Lower leg skin (tissue), 3 donors: ENCODE data around the gene CAPN1.

Source experiments
- POLR2A ChIP-seq, 2 donors: fragments of 450-650 bp; IDR thresholded peaks; one replicate each; pipeline ENCODE4 v1.6.1; 2016 to 2017; ENCODE audit warnings: antibody characterized with exemption in 2 of 2, mild to moderate bottlenecking in 1 of 2, moderate library complexity in 1 of 2
- TF ChIP-seq, protein P1 (sequence below), 3 donors: fragments of 450-650 bp; IDR thresholded peaks; one replicate each; pipeline ENCODE4 v1.5.1; 2016; ENCODE audit warnings: antibody characterized with exemption in 3 of 3, mild to moderate bottlenecking in 3 of 3, moderate library complexity in 2 of 3

DNA sequence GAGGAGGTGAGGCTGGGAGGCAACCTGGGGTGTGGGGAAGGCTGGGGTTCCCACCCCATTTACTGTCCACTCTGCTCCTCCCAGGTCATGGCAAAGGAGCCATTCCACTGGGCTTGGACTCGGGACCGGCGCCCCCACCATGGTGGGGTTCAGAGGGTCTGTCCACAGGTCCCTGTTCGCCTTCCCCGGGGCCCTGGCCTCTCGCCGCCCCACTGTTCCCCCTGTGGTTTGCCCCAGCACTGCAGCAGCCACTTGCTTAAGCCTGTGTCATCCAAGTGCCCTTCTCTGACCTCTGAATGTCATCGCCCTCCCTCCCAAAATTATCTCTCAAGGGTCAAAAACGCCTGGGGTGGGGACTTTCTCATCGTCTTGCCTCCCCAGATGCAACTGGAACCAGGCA is 9.1 kb upstream of the CAPN1 start:
- TF ChIP-seq, protein P1, sequence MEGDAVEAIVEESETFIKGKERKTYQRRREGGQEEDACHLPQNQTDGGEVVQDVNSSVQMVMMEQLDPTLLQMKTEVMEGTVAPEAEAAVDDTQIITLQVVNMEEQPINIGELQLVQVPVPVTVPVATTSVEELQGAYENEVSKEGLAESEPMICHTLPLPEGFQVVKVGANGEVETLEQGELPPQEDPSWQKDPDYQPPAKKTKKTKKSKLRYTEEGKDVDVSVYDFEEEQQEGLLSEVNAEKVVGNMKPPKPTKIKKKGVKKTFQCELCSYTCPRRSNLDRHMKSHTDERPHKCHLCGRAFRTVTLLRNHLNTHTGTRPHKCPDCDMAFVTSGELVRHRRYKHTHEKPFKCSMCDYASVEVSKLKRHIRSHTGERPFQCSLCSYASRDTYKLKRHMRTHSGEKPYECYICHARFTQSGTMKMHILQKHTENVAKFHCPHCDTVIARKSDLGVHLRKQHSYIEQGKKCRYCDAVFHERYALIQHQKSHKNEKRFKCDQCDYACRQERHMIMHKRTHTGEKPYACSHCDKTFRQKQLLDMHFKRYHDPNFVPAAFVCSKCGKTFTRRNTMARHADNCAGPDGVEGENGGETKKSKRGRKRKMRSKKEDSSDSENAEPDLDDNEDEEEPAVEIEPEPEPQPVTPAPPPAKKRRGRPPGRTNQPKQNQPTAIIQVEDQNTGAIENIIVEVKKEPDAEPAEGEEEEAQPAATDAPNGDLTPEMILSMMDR (IDR thresholded peaks at IDR 0.05), result no peak
- TF ChIP-seq POLR2A (IDR thresholded peaks at IDR 0.05), result no peak
